HL-60 (cell line): ENCODE results near the gene SNTB2.

Source experiments
- REST ChIP-seq: IDR thresholded peaks from 2 replicates; pipeline ENCODE4 v1.6.1; 2012; ENCODE audit warnings: low read depth; ENCODE audit not compliant: insufficient replicate concordance
- SPI1 ChIP-seq: IDR thresholded peaks from 2 replicates; pipeline ENCODE4 v1.6.1; 2012; ENCODE audit warnings: low read depth, mild to moderate bottlenecking, borderline replicate concordance
- TF ChIP-seq, protein P1 (sequence below): IDR thresholded peaks from one replicate; pipeline ENCODE4 v1.5.1; 2011; ENCODE audit warnings: low read length, control low read depth, inconsistent platforms; ENCODE audit not compliant: insufficient read depth

GRCh38 chr16:69197573-69197972 is 10.6 kb downstream of the SNTB2 start:
- TF ChIP-seq, protein P1, sequence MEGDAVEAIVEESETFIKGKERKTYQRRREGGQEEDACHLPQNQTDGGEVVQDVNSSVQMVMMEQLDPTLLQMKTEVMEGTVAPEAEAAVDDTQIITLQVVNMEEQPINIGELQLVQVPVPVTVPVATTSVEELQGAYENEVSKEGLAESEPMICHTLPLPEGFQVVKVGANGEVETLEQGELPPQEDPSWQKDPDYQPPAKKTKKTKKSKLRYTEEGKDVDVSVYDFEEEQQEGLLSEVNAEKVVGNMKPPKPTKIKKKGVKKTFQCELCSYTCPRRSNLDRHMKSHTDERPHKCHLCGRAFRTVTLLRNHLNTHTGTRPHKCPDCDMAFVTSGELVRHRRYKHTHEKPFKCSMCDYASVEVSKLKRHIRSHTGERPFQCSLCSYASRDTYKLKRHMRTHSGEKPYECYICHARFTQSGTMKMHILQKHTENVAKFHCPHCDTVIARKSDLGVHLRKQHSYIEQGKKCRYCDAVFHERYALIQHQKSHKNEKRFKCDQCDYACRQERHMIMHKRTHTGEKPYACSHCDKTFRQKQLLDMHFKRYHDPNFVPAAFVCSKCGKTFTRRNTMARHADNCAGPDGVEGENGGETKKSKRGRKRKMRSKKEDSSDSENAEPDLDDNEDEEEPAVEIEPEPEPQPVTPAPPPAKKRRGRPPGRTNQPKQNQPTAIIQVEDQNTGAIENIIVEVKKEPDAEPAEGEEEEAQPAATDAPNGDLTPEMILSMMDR: no peak
- no peak for TF ChIP-seq SPI1
- TF ChIP-seq REST: no peak
